ENCODE measurements around the gene TMED8. TPM values are rescaled to one million over a fixed set of nuclear protein-coding genes. Genes with fewer than 3 reads are reported as not detected.

TMED8 gene
- total RNA-seq, 2 donors from 2014 or later, result 6.9 to 7.5 TPM

- Histone ChIP-seq H3K27me3 (no peaks in the 10 kb centered on the region), H3K4me3 (no peak overlapping the region), H3K9me3 (no peaks in the 10 kb centered on the region), H3K4me1 (no peaks in the 10 kb centered on the region), H3K27ac (no peak overlapping the region), H3K36me3 (replicated peaks in 1 of 2; ENCODE audit: insufficient read depth in 1 of 2, low read depth in 2 of 2) (no peaks in the 10 kb centered on the region)
- 64 to 66% methylated on average over 6 of the region's 6 CpGs for WGBS, 2 donors
- intact Hi-C loops (cut with DNase I), result no loop called here
- ATAC-seq (no peak), DNase-seq (no peak)
- TF ChIP-seq CTCF (IDR thresholded peaks at IDR 0.05), result no peak
- TF ChIP-seq POLR2A (IDR thresholded peaks at IDR 0.05), result no peak
Observed at GRCh38 chr14:77406718-77407117, 29.8 kb upstream of the TMED8 start.

GRCh38 chr14:77406086-77406485 lies 29.2 kb upstream of the TMED8 start:
- H3K36me3 ChIP-seq (replicated peaks in 1 of 2; ENCODE audit: insufficient read depth in 1 of 2, low read depth in 2 of 2), result no peaks in the 10 kb centered on the region
- intact Hi-C loops (cut with DNase I), result no loop called here
- TF ChIP-seq POLR2A (IDR thresholded peaks at IDR 0.05) (no peak), CTCF (IDR thresholded peaks at IDR 0.05) (no peak)
- no peaks in the 10 kb centered on the region for H3K9me3 ChIP-seq
- no peaks in the 10 kb centered on the region for H3K27me3 ChIP-seq
- WGBS, 2 donors, result 53 to 67% methylated on average over 3 of the region's 3 CpGs
- DNase-seq (no peak), ATAC-seq (no peak)
- no peak overlapping the region for H3K27ac ChIP-seq
- no peak overlapping the region for H3K4me3 ChIP-seq
- no peaks in the 10 kb centered on the region for H3K4me1 ChIP-seq

- intact Hi-C loops (cut with DNase I), result no loop called here
- Histone ChIP-seq H3K9me3 (no peaks in the 10 kb centered on the region), H3K36me3 (replicated peaks in 1 of 2; ENCODE audit: insufficient read depth in 1 of 2, low read depth in 2 of 2) (no peaks in the 10 kb centered on the region), H3K4me3 (no peak overlapping the region), H3K27ac (no peak overlapping the region), H3K27me3 (no peaks in the 10 kb centered on the region), H3K4me1 (no peaks in the 10 kb centered on the region)
- 78 to 80% methylated on average over 3 of the region's 3 CpGs for WGBS, 2 donors
- DNase-seq, result no peak
- ATAC-seq, result no peak
- no peak for TF ChIP-seq CTCF (IDR thresholded peaks at IDR 0.05)
- no peak for TF ChIP-seq POLR2A (IDR thresholded peaks at IDR 0.05)
Observed at GRCh38 chr14:77403768-77404167, 26.9 kb upstream of the TMED8 start.

GRCh38 chr14:77400216-77400615 lies 23.3 kb upstream of the TMED8 start:
- H3K36me3 ChIP-seq (replicated peaks in 1 of 2; ENCODE audit: insufficient read depth in 1 of 2, low read depth in 2 of 2), result no peaks in the 10 kb centered on the region

More at GRCh38 chr14:77400216-77400615, 23.3 kb upstream of the TMED8 start:
- H3K4me1 ChIP-seq, result no peaks in the 10 kb centered on the region
- ATAC-seq (no peak), DNase-seq (no peak)
- no peak for TF ChIP-seq POLR2A (IDR thresholded peaks at IDR 0.05)
- no peak for TF ChIP-seq CTCF (IDR thresholded peaks at IDR 0.05)
- WGBS, 2 donors, result 68 to 74% methylated on average over 6 of the region's 6 CpGs
- intact Hi-C loops (cut with DNase I), result no loop called here
- no peak overlapping the region for H3K27ac ChIP-seq
- H3K4me3 ChIP-seq, result no peak overlapping the region
- H3K27me3 ChIP-seq, result no peaks in the 10 kb centered on the region
- H3K9me3 ChIP-seq, result no peaks in the 10 kb centered on the region

Data from body of pancreas (tissue), 4 donors.